AG04449 (cell line): ENCODE data around the gene ASH1L.
A peak's percentile ranks its signal among the peaks of the same experiment; 100 is the strongest.
"Not testable (repeated sequence)": the region's sequence is repeated elsewhere in the genome, so short reads cannot be mapped to it uniquely, and the experiment has no call there.

Experiments
- CTCF ChIA-PET: fragments of 350-600 bp; formaldehyde crosslinking; extraction: SDS; loops from one replicate; lab custom pipeline; 2021; ENCODE audit warnings: antibody characterized with exemption; lab: Yijun Ruan, JAX
- POLR2A ChIA-PET: fragments of 400-600, 350-600 bp; formaldehyde crosslinking; extraction: SDS; loops from one replicate; lab custom pipeline; 2020; ENCODE audit warnings: antibody characterized with exemption, inconsistent platforms; lab: Yijun Ruan, JAX
- DNase-seq: peaks from one replicate; pipeline ENCODE4 v3.0.0-alpha.2; 2010; ENCODE audit warnings: low read depth, low spot score
- H3K4me3 ChIP-seq: 2 replicates; pipeline ENCODE4 v1.5.1; 2011; ENCODE audit warnings: low read depth, mild to moderate bottlenecking, control low read depth, low read length
- CTCF ChIP-seq: IDR thresholded peaks from one replicate; pipeline ENCODE4 v1.5.1; 2011; ENCODE audit warnings: mild to moderate bottlenecking, moderate library complexity, low read length, control low read depth, inconsistent platforms; ENCODE audit not compliant: insufficient read depth; ENCODE audit errors: missing control alignments

ASH1L gene

DNA sequence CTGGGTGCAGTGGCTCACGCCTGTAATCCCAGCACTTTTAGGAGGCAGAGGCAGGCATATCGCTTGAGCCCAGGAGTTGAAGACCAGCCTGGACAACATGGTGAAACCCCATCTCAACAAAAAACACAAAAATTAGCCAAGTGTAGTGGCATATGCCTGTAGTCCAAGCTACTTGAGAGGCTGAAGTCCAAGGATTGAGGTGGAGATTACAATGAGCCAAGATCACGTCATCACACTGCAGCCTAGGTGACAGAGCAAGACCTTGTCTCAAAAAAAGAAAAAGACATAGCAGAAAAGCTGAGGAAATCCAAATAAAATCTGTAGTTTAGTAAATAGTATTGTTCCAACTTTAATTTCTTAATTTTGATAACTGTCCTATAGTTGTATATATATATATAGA, 11.5 kb upstream of the ASH1L start:
- POLR2A ChIA-PET = interaction anchor here (0.7 kb wide), 1 partner anchor 99 kb away, joined by 3 read pairs; no protein-coding TSS in a partner anchor
- TF ChIP-seq CTCF = no peak
- CTCF ChIA-PET = interaction anchor here (0.7 to 0.9 kb wide), 4 partner anchors 10 to 401 kb away, joined by 3 to 4 read pairs (median 3); partner anchors contain the start of gene KRTCAP2
- H3K4me3 ChIP-seq = no peak overlapping the region
- no peak for DNase-seq

- ChIA-PET CTCF (interaction anchor here (1.2 kb wide), 1 partner anchor 320 kb away, joined by 8 read pairs; no protein-coding TSS in a partner anchor), POLR2A (no interaction called here)
- no peak for DNase-seq
- H3K4me3 ChIP-seq = no peak overlapping the region
- TF ChIP-seq CTCF = no peak
Observed at GRCh38 chr1:155570593-155570990, 8.0 kb upstream of the ASH1L start.

DNA sequence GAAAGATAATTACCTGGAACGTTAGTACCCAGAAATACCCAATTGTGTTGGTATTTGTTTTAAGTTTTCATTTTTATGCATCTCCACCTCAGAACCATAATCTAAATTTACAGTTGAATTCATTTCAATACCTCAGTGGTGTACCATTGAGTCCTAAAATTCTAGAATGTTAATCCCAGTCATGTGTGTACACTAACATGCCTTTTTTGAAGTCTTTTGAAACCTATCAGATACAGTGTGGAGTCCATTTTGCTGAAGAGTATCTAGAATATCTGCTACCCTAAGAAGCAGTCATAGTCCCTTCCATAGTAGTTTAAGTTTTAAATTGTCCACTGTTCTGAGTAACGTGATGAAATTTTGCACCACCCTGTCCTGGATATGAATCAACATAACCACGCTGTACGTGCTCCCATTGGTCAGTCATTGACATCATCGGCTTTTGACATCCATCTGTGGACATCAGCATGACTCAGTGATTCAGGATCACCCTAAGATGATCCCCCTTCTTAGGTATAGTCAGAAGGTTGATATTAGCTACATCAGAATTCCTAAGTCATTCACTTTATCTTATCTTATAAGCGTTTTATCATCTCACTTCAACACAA, 7.5 kb upstream of the ASH1L start:
- DNase-seq = no peak
- TF ChIP-seq CTCF = no peak
- CTCF ChIA-PET = no interaction called here
- POLR2A ChIA-PET = no interaction called here
- no peak overlapping the region for H3K4me3 ChIP-seq

DNA sequence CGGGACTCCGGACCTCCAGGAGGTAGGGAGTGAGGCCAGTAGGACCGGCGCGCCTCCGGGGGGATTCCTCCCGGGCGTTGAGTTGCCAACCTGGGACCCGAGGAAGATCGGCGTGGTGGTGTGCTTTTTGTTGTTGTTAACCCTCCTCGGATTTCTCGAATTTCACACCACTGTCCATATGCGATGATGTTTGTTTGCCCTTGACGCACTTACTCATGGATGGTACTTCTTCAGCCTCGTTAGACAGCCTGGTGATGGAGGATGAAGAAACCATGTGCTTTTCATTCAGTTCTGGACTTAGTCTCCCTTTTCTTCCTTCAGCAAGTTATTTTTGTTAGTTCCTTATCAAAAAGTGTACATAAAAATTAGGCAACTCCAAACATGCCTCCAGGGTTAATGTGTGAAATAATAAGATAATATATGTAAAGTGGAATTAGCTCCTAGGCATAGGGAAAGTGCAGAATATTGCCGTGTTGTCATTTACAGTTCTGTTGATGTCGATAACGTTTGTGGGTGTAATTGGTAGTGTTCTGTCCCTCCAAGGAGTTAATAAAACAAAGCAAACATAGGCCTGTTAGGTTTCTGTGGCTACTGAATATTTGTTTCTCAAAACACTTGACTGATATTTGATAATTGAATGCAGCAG, 897 bp upstream of the ASH1L start:
- not testable (repeated sequence) for DNase-seq
- H3K4me3 ChIP-seq = peak overlapping the region; percentile 91
- ChIA-PET CTCF (interaction anchor here (1.7 kb wide), 1 partner anchor 313 kb away, joined by 4 read pairs; no protein-coding TSS in a partner anchor), POLR2A (interaction anchor here (1.0 to 1.8 kb wide), 4 partner anchors 14 to 241 kb away, joined by 4 to 5 read pairs (median 5); no protein-coding TSS in a partner anchor)

DNA sequence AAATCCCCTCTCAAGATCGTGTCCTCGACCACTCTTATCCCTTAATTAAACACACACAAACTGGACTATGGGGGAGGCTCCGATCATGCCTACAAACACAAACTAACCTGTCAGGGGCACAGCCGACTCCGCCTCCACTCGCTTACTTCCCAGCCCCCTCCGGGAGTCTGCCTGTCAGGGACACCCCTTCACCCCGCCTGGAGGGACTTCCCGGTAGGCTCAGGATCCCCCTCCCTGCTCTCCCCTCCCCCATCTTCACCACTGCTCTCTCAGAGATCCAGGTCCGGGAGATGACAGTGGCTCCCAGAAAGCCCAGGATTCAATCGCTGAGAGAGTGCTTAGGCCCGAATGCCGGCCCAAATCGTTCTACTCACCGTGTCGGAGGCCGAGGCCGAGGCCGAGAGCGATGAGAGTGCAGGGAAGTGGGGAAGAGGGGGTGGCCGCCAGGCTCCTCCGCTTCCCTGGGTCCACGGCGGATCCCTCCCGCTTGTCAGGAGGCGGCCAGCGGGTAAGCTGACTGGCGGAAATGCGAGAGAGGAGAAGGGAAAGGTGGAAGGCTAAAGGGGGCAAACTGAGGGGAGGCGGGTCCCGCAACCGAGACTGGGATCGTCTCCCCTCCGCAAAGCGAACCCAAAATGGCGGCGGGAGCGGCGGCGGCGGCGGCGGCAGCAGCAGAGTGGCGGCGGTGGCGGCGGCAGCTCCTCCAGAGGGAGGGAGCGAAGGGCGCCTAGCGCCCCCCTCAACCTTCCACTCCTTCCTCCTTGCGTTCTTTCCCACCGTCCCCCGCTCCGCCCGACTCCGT, 623 bp downstream of the ASH1L start:
- H3K4me3 ChIP-seq = peak overlapping the region; percentile 91
- POLR2A ChIA-PET = interaction anchor here (1.8 kb wide), 1 partner anchor 240 kb away, joined by 5 read pairs; no protein-coding TSS in a partner anchor
- DNase-seq, CTCF ChIA-PET: not testable (repeated sequence)

DNA sequence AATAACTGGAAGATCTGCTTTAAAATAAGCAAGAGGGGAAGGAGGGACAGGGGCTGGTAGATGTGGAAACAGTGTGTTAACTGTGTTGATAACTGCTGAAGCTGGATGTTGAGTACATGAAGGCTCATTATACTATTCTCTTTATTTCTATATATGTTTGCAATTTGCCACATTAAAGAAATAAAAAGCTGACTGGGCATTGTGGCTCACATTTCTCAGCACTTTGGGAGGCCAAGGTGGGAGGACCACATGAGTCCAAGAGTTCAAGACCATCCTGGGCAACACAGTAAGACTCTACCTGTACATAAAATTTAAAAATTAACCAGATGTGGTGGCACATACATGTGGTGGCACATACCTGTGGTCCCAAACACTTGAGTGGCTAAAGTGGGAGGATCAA, 6.7 kb downstream of the ASH1L start:
- no peak for TF ChIP-seq CTCF
- POLR2A ChIA-PET = no interaction called here
- H3K4me3 ChIP-seq = no peak overlapping the region
- DNase-seq = no peak
- CTCF ChIA-PET = no interaction called here

DNA sequence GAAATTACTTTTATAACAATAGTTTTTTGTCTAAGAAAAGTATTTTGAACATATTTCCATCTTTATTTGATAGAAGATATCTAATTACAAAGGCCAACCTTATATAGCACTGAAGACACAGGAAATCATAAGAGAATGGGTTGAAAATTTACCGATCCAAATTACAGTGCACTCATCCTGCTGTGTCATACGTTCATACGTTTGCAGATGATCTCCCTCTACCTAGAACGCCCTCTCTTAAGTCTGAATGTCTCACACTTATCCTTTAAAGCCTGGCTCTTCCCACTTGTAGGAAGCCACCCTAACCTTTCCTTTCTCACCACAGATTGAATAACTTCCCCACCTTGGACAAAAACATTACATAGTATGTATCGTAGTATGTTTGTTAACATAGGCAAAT, 9.3 kb downstream of the ASH1L start:
- DNase-seq = no peak
- POLR2A ChIA-PET = no interaction called here
- H3K4me3 ChIP-seq = no peak overlapping the region
- TF ChIP-seq CTCF = no peak
- CTCF ChIA-PET = no interaction called here
